GM12878 (cell line): ENCODE measurements around the gene TANC1. TPM values are rescaled to one million over a fixed set of nuclear protein-coding genes. Genes with fewer than 3 reads are reported as not detected.

Source experiments
- ATAC-seq: fragments of 200-7000 bp; cut with Tn5 transposase; 3 replicates; pipeline ENCODE4 v1.9.1; 2020; ENCODE audit warnings: mild to moderate bottlenecking, moderate library complexity
- BruUV-seq: library from RNA; stranded (reverse); fragments of 400-500 nt; replicated peaks from 2 replicates; lab custom pipeline; 2021; lab: Mats Ljungman, UMichigan
- CTCF ChIA-PET: fragments of 300-600 bp; sonication (Branson Sonifier 250); formaldehyde crosslinking; extraction: SDS; loops from one replicate; lab custom pipeline; 2021; ENCODE audit warnings: inconsistent platforms; lab: Yijun Ruan, JAX
- POLR2A ChIA-PET: fragments of 350-600 bp; formaldehyde crosslinking; extraction: SDS; loops from one replicate; lab custom pipeline; 2021; ENCODE audit warnings: inconsistent platforms; lab: Charles Lee
- RAD21 ChIA-PET: fragments of 300-600 bp; sonication (Branson Sonifier 250); formaldehyde crosslinking; loops from one replicate; lab custom pipeline; 2023; ENCODE audit warnings: antibody characterized with exemption; ENCODE audit not compliant: unreplicated experiment; lab: Charles Lee
- SMC1A ChIA-PET: fragments of 300-600 bp; sonication (Branson Sonifier 250); formaldehyde crosslinking; loops from one replicate; lab custom pipeline; 2023; ENCODE audit not compliant: unreplicated experiment, uncharacterized antibody; lab: Charles Lee
- DNase-seq: peaks from one replicate; pipeline ENCODE4 v3.0.0-alpha.2; 2011; ENCODE audit warnings: low read depth, low spot score
- FAIRE-seq: peaks from 3 replicates; lab custom pipeline; 2011; peaks lifted over from hg19 to GRCh38; lab: Jason Lieb, UNC
- H2AFZ ChIP-seq: 2 replicates; pipeline ENCODE4 v1.6.0; 2011; ENCODE audit warnings: low read depth, low read length, control low read depth; ENCODE audit not compliant: control insufficient read depth
- H3K27ac ChIP-seq: 2 replicates; pipeline ENCODE4 v1.5.1; 2011; ENCODE audit warnings: control low read depth; ENCODE audit not compliant: control insufficient read depth, insufficient read depth
- H3K27me3 ChIP-seq, 2 experiments: replicated peaks in 1 of 2; 2 replicates each; pipeline versions ENCODE4 v1.6.0 to v1.6.1; 2011; ENCODE audit warnings: low read length in 1 of 2; ENCODE audit not compliant: control insufficient read depth in 2 of 2, insufficient read depth in 2 of 2
- H3K36me3 ChIP-seq, 2 experiments: 2 replicates each; pipeline ENCODE4 v1.5.1; 2011; ENCODE audit warnings: low read length in 1 of 2; ENCODE audit not compliant: control insufficient read depth in 2 of 2, insufficient read depth in 2 of 2
- H3K4me1 ChIP-seq: 2 replicates; pipeline ENCODE4 v1.6.1; 2011; ENCODE audit warnings: mild to moderate bottlenecking, low read length, moderate library complexity, mixed read lengths; ENCODE audit not compliant: control insufficient read depth, insufficient read depth
- H3K4me2 ChIP-seq: 2 replicates; pipeline ENCODE4 v1.6.0; 2011; ENCODE audit warnings: control low read depth; ENCODE audit not compliant: control insufficient read depth, insufficient read depth
- H3K4me3 ChIP-seq: fragments of 200-600 bp; sonication (generic); 2 replicates; pipeline ENCODE4 v1.5.1; 2016
- H3K79me2 ChIP-seq: 2 replicates; pipeline ENCODE4 v1.6.0; 2011; ENCODE audit warnings: low read length; ENCODE audit not compliant: control insufficient read depth, insufficient read depth
- H3K9ac ChIP-seq: 2 replicates; pipeline ENCODE4 v1.8.0; 2011; ENCODE audit warnings: low read length, control low read depth, mixed read lengths; ENCODE audit not compliant: control insufficient read depth, insufficient read depth
- H3K9me3 ChIP-seq: replicated peaks from 3 replicates; pipeline ENCODE4 v1.5.1; 2011; ENCODE audit warnings: mild to moderate bottlenecking, low read length; ENCODE audit not compliant: control insufficient read depth, insufficient read depth
- H4K20me1 ChIP-seq: 2 replicates; pipeline ENCODE4 v1.6.0; 2011; ENCODE audit not compliant: control insufficient read depth, insufficient read depth
- BMI1 ChIP-seq: fragments of 450-650 bp; IDR thresholded peaks from 2 replicates; pipeline ENCODE4 v1.6.1; 2016; ENCODE audit warnings: mild to moderate bottlenecking, moderate library complexity, borderline replicate concordance
- CBX3 ChIP-seq: fragments of 200-600 bp; sonication (generic); IDR thresholded peaks from 2 replicates; pipeline ENCODE4 v1.6.1; 2016; ENCODE audit warnings: low read depth, borderline replicate concordance
- CHD2 ChIP-seq: IDR thresholded peaks from 2 replicates; pipeline ENCODE4 v1.6.1; 2011; ENCODE audit warnings: low read depth, low read length, improper control_type of control experiment, borderline replicate concordance
- CREM ChIP-seq: IDR thresholded peaks from 2 replicates; pipeline ENCODE4 v1.6.1; 2014; ENCODE audit warnings: antibody characterized with exemption, low read depth
- E2F8 ChIP-seq: fragments of 450-650 bp; IDR thresholded peaks from 2 replicates; pipeline ENCODE4 v1.6.1; 2018; ENCODE audit warnings: mild to moderate bottlenecking, low read depth, moderate library complexity; ENCODE audit not compliant: partially characterized antibody
- FOXM1 ChIP-seq: IDR thresholded peaks from 2 replicates; pipeline ENCODE4 v1.6.1; 2012; ENCODE audit warnings: low read depth, mild to moderate bottlenecking, inconsistent platforms, low read length, moderate library complexity
- MEF2A ChIP-seq: IDR thresholded peaks from 2 replicates; pipeline ENCODE4 v1.6.1; 2011; ENCODE audit warnings: low read depth, mild to moderate bottlenecking, low read length, moderate library complexity; ENCODE audit not compliant: insufficient read depth
- NR2F1 ChIP-seq: fragments of 450-650 bp; conservative IDR thresholded peaks from 2 replicates; pipeline ENCODE4 v1.6.1; 2017; ENCODE audit warnings: mild to moderate bottlenecking
- PKNOX1 ChIP-seq: fragments of 450-650 bp; IDR thresholded peaks from 2 replicates; pipeline ENCODE4 v1.6.1; 2016; ENCODE audit warnings: mild to moderate bottlenecking
- RB1 ChIP-seq: fragments of 450-650 bp; formaldehyde crosslinking; IDR thresholded peaks from 2 replicates; pipeline ENCODE4 v1.6.1; 2017; ENCODE audit warnings: mild to moderate bottlenecking, borderline replicate concordance
- SP1 ChIP-seq: IDR thresholded peaks from one replicate; pipeline ENCODE4 v1.6.1; 2011; ENCODE audit warnings: low read depth, low read length
- SREBF2 ChIP-seq: IDR thresholded peaks from 2 replicates; pipeline ENCODE4 v1.6.1; 2012; ENCODE audit warnings: mild to moderate bottlenecking, low read length
- ZBED1 ChIP-seq: IDR thresholded peaks from 2 replicates; pipeline ENCODE4 v1.6.1; 2016; ENCODE audit warnings: borderline replicate concordance
- ZBTB33 ChIP-seq: fragments of 450-650 bp; IDR thresholded peaks from 2 replicates; pipeline ENCODE4 v1.6.1; 2017; ENCODE audit warnings: mild to moderate bottlenecking
- ZNF274 ChIP-seq: IDR thresholded peaks from one replicate; pipeline ENCODE4 v1.8.0; 2011; ENCODE audit not compliant: insufficient read length, insufficient read depth
- WGBS: methylation state at CpG from one replicate; pipeline ENCODE4 v1.1.6; 2016; ENCODE audit warnings: low lambda C conversion rate; ENCODE audit not compliant: insufficient replicate concordance, insufficient coverage; ENCODE audit errors: missing lambda C conversion rate; 5-methylcytosine and 5-hydroxymethylcytosine counted together
- in situ Hi-C: fragments of 300-500 bp; cut with MboI; formaldehyde crosslinking; loops from 9 replicates; pipeline ENCODE4 v1.14.3; 2018; ENCODE audit warnings: mixed read lengths
- intact Hi-C: fragments of 100-400 bp; cut with micrococcal nuclease; formaldehyde crosslinking; loops from one replicate; pipeline ENCODE4 v1.14.2; 2022; ENCODE audit not compliant: unreplicated experiment
- polyA plus RNA-seq, 11 experiments: library from polyadenylated mRNA; depleted of rRNA in 4 of 11; unstranded in 6 of 11; stranded (reverse) in 5 of 11; fragments of >200 nt; fragmentation: Nextera tagmentation in 4 of 11; fragmentation: Illumina TruSeq in 1 of 11; extraction: Ambion mirVana in 4 of 11; extraction: Trizol in 1 of 11; gene quantifications; 1 replicate in 1 of 11; 2 replicates in 10 of 11; pipeline versions ENCODE4 v1.2.1 to v1.2.3, GENCODE V29; 2011 to 2016; ENCODE audit warnings: inconsistent platforms in 2 of 11, missing spikeins in 2 of 11, low read depth in 1 of 11
- total RNA-seq, 4 experiments: library from RNA; depleted of rRNA in 3 of 4; stranded (reverse); fragments of >200 nt in 3 of 4; fragmentation: Illumina TruSeq in 1 of 4; extraction: Trizol in 1 of 4; gene quantifications; 2 replicates each; pipeline versions ENCODE4 v1.2.1 to v1.2.3, GENCODE V29; 2013 to 2021

TANC1 gene
- total and polyA plus RNA-seq, 10 of the 15 experiments (the other 5 are each of a cell fraction or from before 2014, with no cell fraction given) = 0.05 to 5.0 (median 0.34) TPM

- no TSS peak for BruUV-seq
- in situ Hi-C loops (no loop called here), intact Hi-C loops (no loop called here)
- no peaks in the 10 kb centered on the region; a peak in 1 of 4 replicates for H3K36me3 ChIP-seq
- H3K27me3 ChIP-seq = no peaks in the 10 kb centered on the region
- H3K4me2 ChIP-seq = no peak overlapping the region
- H2AFZ ChIP-seq = no peak overlapping the region
- SMC1A ChIA-PET = interaction anchor here (1.0 kb wide), 1 partner anchor 12 kb away, joined by 3 read pairs; no protein-coding TSS in a partner anchor
- no peaks in the 10 kb centered on the region; the same call in 2 of the 3 replicates for H3K9me3 ChIP-seq
- ATAC-seq = no peak
- H3K9ac ChIP-seq = no peak overlapping the region
- H3K27ac ChIP-seq = no peak overlapping the region
- no peaks in the 10 kb centered on the region; the same call in 1 of the 2 replicates for H3K79me2 ChIP-seq
- no peak for DNase-seq
- POLR2A ChIA-PET = no interaction called here
- 81% methylated on average over 6 of the region's 6 CpGs for WGBS
- no peak for TF ChIP-seq SREBF2
- TF ChIP-seq NR2F1 = no peak
- TF ChIP-seq CHD2 = no peak
- no peak for TF ChIP-seq ZBTB33
- no peak for TF ChIP-seq ZNF274
- no peak for TF ChIP-seq FOXM1
- TF ChIP-seq SP1 = no peak
- no peak for TF ChIP-seq E2F8
- no peak for TF ChIP-seq CBX3
- TF ChIP-seq ZBED1 = no peak
- TF ChIP-seq RB1 = no peak
- TF ChIP-seq CREM = no peak
- no peak for TF ChIP-seq MEF2A
- TF ChIP-seq PKNOX1 = no peak
- no peak for TF ChIP-seq BMI1
- CTCF ChIA-PET = interaction anchor here (0.9 kb wide), 1 partner anchor 13 kb away, joined by 4 read pairs; no protein-coding TSS in a partner anchor
- H4K20me1 ChIP-seq = no peaks in the 10 kb centered on the region
- FAIRE-seq = no peak
- H3K4me1 ChIP-seq = no peaks in the 10 kb centered on the region
- RAD21 ChIA-PET = no interaction called here
- no peak overlapping the region for H3K4me3 ChIP-seq
Observed at GRCh38 chr2:159262226-159262625, 293.8 kb downstream of the TANC1 start.
